Measurements from ENCODE around the gene IL17B. TPM values are rescaled to one million over a fixed set of nuclear protein-coding genes. Genes with fewer than 3 reads are reported as not detected.

Gene IL17B
- total RNA-seq, 4 donors from 2014 or later: not detected

DNA sequence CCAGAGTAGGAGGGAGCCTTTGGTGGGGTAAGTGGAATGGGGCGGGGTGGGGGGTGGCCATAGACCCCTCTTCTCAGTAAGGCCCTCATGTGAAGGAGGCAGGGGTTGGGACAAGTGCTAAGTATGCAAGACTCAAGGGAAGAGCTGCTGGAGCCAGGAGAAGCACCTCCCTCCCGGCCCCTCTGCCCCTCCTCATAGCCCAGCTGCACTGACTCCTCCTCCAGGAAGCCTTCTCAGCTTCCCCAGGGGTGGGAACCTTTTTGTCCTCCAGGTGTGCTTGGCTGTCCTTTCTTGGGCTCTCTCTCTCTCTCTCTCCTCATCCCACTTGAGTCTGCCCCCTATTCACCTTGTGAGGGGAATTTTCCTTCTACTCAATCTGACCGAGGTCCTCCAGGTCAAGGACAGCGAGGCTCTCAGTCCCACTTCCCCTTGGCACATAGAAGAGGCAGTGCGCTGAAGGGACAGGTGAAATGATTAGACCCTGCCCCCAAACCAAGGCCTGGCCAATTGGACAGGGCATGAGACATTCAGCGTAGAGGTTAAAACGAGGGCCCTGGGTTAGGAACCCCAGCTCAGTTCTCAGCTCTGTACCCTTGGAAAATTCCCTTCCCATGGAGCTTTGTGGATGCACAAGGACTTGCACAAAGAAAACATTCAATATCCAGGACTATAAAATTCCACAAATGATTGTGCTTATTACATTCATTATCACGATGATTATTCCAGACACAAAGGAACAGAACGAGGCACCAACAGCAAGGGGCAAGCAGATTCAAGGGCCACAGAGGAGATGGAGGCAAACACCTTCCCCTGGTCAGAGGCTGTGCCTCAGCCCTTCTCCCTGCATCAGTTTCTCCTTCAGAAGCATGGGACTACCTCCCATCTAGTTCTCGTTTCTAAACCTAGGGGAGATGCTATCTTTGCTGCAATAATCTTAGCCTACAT is 45.6 kb upstream of the IL17B start:
- Histone ChIP-seq H3K4me3 (no peak overlapping the region), H3K9me3 (no peaks in the 10 kb centered on the region), H3K4me1 (peaks cover 0 to 19% (median 0%) of the 10 kb centered on the region in 4 donors), H3K27me3 (no peaks in the 10 kb centered on the region), H3K36me3 (peaks cover 0 to 51% (median 0%) of the 10 kb centered on the region in 3 donors), H3K27ac (peak overlapping the region; percentile 55 to 90 (median 67))
- TF ChIP-seq POLR2A (IDR thresholded peaks at IDR 0.05): no peak
- TF ChIP-seq, protein P1, sequence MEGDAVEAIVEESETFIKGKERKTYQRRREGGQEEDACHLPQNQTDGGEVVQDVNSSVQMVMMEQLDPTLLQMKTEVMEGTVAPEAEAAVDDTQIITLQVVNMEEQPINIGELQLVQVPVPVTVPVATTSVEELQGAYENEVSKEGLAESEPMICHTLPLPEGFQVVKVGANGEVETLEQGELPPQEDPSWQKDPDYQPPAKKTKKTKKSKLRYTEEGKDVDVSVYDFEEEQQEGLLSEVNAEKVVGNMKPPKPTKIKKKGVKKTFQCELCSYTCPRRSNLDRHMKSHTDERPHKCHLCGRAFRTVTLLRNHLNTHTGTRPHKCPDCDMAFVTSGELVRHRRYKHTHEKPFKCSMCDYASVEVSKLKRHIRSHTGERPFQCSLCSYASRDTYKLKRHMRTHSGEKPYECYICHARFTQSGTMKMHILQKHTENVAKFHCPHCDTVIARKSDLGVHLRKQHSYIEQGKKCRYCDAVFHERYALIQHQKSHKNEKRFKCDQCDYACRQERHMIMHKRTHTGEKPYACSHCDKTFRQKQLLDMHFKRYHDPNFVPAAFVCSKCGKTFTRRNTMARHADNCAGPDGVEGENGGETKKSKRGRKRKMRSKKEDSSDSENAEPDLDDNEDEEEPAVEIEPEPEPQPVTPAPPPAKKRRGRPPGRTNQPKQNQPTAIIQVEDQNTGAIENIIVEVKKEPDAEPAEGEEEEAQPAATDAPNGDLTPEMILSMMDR (IDR thresholded peaks at IDR 0.05): no peak
- DNase-seq: no peak

DNA sequence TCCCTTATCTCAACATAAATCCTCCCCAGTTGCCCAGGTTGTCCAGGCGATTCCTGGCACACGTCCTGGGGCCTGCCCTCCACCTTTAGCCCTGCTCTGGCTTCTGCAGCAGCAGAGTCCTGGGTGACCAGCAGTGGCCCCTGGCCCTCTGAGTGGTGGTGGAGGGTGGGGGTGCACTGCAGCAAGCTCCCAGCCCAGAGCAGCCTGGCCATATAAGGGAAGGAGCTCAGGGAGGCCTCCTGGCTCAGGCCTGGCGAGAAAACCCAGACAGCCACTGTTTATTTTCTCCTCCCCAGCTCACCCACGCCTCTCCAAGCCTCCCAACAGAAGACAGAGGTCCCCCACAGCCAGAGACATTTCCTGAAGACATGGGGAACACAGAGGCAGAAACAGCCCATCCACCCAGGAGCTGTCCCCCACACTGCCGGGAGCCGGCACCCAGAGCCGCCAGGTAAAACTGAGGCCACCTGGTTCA is 44.7 kb upstream of the IL17B start:
- Histone ChIP-seq H3K36me3 (peaks cover 0 to 45% (median 0%) of the 10 kb centered on the region in 3 donors), H3K27me3 (no peaks in the 10 kb centered on the region), H3K4me1 (peaks cover 0 to 21% (median 0%) of the 10 kb centered on the region in 4 donors), H3K27ac (peak overlapping the region; percentile 55 to 90 (median 67)), H3K9me3 (no peaks in the 10 kb centered on the region), H3K4me3 (no peak overlapping the region)
- no peak for DNase-seq
- TF ChIP-seq, protein P1 (IDR thresholded peaks at IDR 0.05): no peak
- no peak for TF ChIP-seq POLR2A (IDR thresholded peaks at IDR 0.05)

DNA sequence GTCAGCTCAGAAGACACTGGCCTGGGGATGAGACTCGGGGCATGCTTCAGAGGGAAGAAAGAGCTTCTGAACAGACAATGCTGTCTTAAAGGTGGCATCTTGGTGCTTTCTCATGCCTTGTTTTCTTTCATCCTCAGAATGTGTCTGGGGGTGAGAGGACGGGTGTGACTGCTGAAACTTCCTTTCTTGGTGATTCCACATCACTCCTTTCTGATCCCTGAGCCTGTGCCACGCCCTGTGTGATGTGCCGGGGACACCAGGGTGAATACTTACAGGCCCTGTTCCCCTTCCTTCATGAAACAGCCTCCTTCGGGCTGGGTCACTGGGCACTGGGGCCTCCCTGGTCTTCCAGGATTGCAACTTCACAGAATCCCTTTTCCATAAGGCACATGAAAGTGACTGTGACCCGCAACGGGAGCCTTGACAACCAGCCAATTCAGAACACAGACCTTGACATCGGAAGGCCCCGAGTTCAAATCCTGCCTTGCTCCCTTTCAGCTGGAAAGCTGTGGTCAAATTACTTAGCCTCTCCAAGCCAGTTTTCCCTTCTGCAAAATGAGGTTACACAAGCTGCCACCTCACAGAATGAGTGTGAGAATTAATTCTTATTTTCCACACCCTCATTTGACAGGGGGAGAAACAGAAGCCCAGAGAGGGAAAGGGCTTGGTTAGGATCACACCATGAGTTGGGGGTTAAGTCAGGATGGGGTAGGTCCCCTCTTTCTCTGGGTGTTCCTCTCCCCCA is 44.1 kb upstream of the IL17B start:
- peak overlapping the region; percentile 55 to 90 (median 67) for H3K27ac ChIP-seq
- peaks cover 0 to 40% (median 0%) of the 10 kb centered on the region in 3 donors for H3K36me3 ChIP-seq
- H3K9me3 ChIP-seq: no peaks in the 10 kb centered on the region
- H3K4me3 ChIP-seq: no peak overlapping the region
- H3K27me3 ChIP-seq: no peaks in the 10 kb centered on the region
- DNase-seq: no peak
- peaks cover 0 to 21% (median 0%) of the 10 kb centered on the region in 4 donors for H3K4me1 ChIP-seq
- TF ChIP-seq, protein P1 (IDR thresholded peaks at IDR 0.05): no peak
- no peak for TF ChIP-seq POLR2A (IDR thresholded peaks at IDR 0.05)

DNA sequence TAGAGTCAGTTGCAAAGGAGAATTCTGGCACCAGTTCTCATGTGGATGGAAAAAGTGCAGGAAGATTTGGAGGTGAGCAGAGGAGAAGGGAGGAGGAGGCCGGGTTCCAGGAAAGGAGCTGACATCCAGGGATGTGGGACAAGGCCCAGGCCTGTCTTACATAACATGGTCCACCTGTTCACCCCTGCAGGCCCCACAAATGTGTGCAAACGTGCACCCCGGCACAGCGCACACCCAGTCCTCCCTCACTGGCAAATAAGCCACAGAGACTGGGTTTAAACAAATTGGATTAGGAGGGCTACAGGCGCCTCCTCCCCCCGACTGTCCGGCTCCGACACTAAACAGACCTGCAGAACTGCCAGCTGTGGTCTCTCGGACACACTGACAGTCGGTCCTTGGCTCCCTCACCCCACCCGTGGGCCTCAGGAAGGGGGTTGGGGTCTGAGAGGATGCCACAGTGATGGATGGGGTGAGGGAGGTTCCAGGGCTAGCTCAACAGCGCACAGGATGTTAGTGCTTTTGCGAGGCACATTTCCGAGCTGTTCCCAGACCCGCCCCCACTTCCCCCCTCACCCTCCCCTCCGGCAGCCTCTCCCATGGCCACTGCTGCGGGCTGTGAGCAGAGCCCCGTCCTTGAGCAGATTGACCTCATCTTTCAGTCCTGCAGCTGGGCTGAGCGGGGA is 43.4 kb upstream of the IL17B start:
- Histone ChIP-seq H3K27ac (peak overlapping the region; percentile 55 to 90 (median 67)), H3K36me3 (peaks cover 0 to 34% (median 0%) of the 10 kb centered on the region in 3 donors), H3K4me1 (peaks cover 0 to 21% (median 0%) of the 10 kb centered on the region in 4 donors), H3K4me3 (no peak overlapping the region), H3K27me3 (no peaks in the 10 kb centered on the region), H3K9me3 (no peaks in the 10 kb centered on the region)
- TF ChIP-seq, protein P1 (IDR thresholded peaks at IDR 0.05): no peak
- no peak for TF ChIP-seq POLR2A (IDR thresholded peaks at IDR 0.05)
- DNase-seq: peak in 1 of 3 donors; percentile 53

DNA sequence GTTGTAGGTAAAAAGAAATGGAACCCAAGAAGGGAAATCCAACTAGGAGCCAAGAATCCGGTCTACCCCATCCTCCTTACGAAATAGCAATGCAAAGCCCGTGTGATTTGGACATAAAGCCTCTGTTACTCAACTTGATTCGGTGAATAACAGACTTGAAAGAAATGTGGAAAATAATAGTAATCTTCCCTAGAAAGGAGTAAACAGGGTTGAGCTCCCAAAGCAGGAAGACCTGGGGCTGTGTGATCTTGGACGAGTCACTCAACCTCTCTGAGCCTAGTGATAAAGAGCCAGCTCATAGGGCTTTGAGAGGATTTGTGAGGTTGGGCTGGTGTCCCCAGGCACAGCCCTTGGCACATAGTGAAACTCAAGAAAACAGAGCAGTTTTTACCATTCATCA is 42.7 kb upstream of the IL17B start:
- Histone ChIP-seq H3K27ac (peak overlapping the region; percentile 49 to 90 (median 67)), H3K36me3 (peaks cover 0 to 28% (median 0%) of the 10 kb centered on the region in 3 donors), H3K27me3 (no peaks in the 10 kb centered on the region), H3K9me3 (no peaks in the 10 kb centered on the region), H3K4me3 (no peak overlapping the region), H3K4me1 (peaks cover 0 to 25% (median 0%) of the 10 kb centered on the region in 4 donors)
- TF ChIP-seq, protein P1 (IDR thresholded peaks at IDR 0.05): no peak
- no peak for TF ChIP-seq POLR2A (IDR thresholded peaks at IDR 0.05)
- no peak for DNase-seq

All from Peyer's patch (tissue), 4 donors.